ENCODE measurements around the gene IFI30. TPM values are rescaled to one million over a fixed set of nuclear protein-coding genes. Genes with fewer than 3 reads are reported as not detected.

IFI30 gene
- 10 to 100 TPM; 10.2 to 11.4 TPM for total RNA-seq

- Mint-ChIP-seq H3K9me3 (no peaks in the 10 kb centered on the region), H3K36me3 (ENCODE audit: insufficient read depth in 2 of 2) (peaks cover 2% of the 10 kb centered on the region in 2 donors), H3K27me3 (ENCODE audit: low read depth) (no peaks in the 10 kb centered on the region), H3K27ac (peak within 1 kb of the TSS; percentile 68), H3K4me1 (ENCODE audit: low read depth) (peaks cover 10% of the 10 kb centered on the region), H3K4me3 (peak within 1 kb of the TSS; percentile 89 to 92)
- DNase-seq: peak; percentile 72 to 75
- ATAC-seq (replicated peaks in 1 of 2): peak; percentile 89 to 90
These were observed at the start of gene IFI30 for GRCh38 chr19:18173572-18174288. Gene IFI30, plus strand, starts transcription at chr19:18173813. Its CDS starts 29 bp downstream, at chr19:18173842.

- DNase-seq: no peak
- H3K36me3 Mint-ChIP-seq (ENCODE audit: insufficient read depth in 2 of 2): peaks cover 2 to 14% of the 10 kb centered on the region in 2 donors
- no peak overlapping the region for H3K4me3 Mint-ChIP-seq
- no peak overlapping the region for H3K27ac Mint-ChIP-seq
- no peaks in the 10 kb centered on the region for H3K27me3 Mint-ChIP-seq (ENCODE audit: low read depth)
- peaks cover 24% of the 10 kb centered on the region for H3K4me1 Mint-ChIP-seq (ENCODE audit: low read depth)
- H3K9me3 Mint-ChIP-seq: no peaks in the 10 kb centered on the region
- no peak for ATAC-seq (replicated peaks in 1 of 2)
These were observed 49.8 kb upstream of the IFI30 start for GRCh38 chr19:18123819-18124218.

- ATAC-seq (replicated peaks in 1 of 2) (no peak), DNase-seq (no peak)
- H3K27me3 Mint-ChIP-seq (ENCODE audit: low read depth): no peaks in the 10 kb centered on the region
- peak overlapping the region; percentile 76 for H3K27ac Mint-ChIP-seq
- no peaks in the 10 kb centered on the region for H3K9me3 Mint-ChIP-seq
- H3K36me3 Mint-ChIP-seq (ENCODE audit: insufficient read depth in 2 of 2): peaks cover 2 to 13% of the 10 kb centered on the region in 2 donors
- no peak overlapping the region for H3K4me3 Mint-ChIP-seq
- peaks cover 1% of the 10 kb centered on the region for H3K4me1 Mint-ChIP-seq (ENCODE audit: low read depth)
These were observed 47.5 kb upstream of the IFI30 start for GRCh38 chr19:18126097-18126496.

- H3K4me1 Mint-ChIP-seq (ENCODE audit: low read depth): no peaks in the 10 kb centered on the region
- H3K9me3 Mint-ChIP-seq: no peaks in the 10 kb centered on the region
- H3K27ac Mint-ChIP-seq: peak overlapping the region; percentile 21
- ATAC-seq (replicated peaks in 1 of 2) (peak; percentile 39 to 83), DNase-seq (peak in 1 of 2 donors; percentile 23)
- no peak overlapping the region for H3K4me3 Mint-ChIP-seq
- H3K36me3 Mint-ChIP-seq (ENCODE audit: insufficient read depth in 2 of 2): peaks cover 2 to 13% of the 10 kb centered on the region in 2 donors
- H3K27me3 Mint-ChIP-seq (ENCODE audit: low read depth): no peaks in the 10 kb centered on the region
These were observed 45.6 kb upstream of the IFI30 start for GRCh38 chr19:18128044-18128443.

- H3K36me3 Mint-ChIP-seq (ENCODE audit: insufficient read depth in 2 of 2): peaks cover 2 to 9% of the 10 kb centered on the region in 2 donors
- DNase-seq (no peak), ATAC-seq (replicated peaks in 1 of 2) (no peak)
- H3K27me3 Mint-ChIP-seq (ENCODE audit: low read depth): no peaks in the 10 kb centered on the region
- H3K9me3 Mint-ChIP-seq: no peaks in the 10 kb centered on the region
- no peaks in the 10 kb centered on the region for H3K4me1 Mint-ChIP-seq (ENCODE audit: low read depth)
- no peak overlapping the region for H3K27ac Mint-ChIP-seq
- H3K4me3 Mint-ChIP-seq: no peak overlapping the region
These were observed 44.8 kb upstream of the IFI30 start for GRCh38 chr19:18128805-18129204.

- ATAC-seq (replicated peaks in 1 of 2) (no peak), DNase-seq (no peak)
- H3K36me3 Mint-ChIP-seq (ENCODE audit: insufficient read depth in 2 of 2): peaks cover 2 to 6% of the 10 kb centered on the region in 2 donors
- no peaks in the 10 kb centered on the region for H3K4me1 Mint-ChIP-seq (ENCODE audit: low read depth)
- no peaks in the 10 kb centered on the region for H3K9me3 Mint-ChIP-seq
- no peak overlapping the region for H3K27ac Mint-ChIP-seq
- no peaks in the 10 kb centered on the region for H3K27me3 Mint-ChIP-seq (ENCODE audit: low read depth)
- H3K4me3 Mint-ChIP-seq: no peak overlapping the region
These were observed 42.9 kb upstream of the IFI30 start for GRCh38 chr19:18130523-18131242.

DNA sequence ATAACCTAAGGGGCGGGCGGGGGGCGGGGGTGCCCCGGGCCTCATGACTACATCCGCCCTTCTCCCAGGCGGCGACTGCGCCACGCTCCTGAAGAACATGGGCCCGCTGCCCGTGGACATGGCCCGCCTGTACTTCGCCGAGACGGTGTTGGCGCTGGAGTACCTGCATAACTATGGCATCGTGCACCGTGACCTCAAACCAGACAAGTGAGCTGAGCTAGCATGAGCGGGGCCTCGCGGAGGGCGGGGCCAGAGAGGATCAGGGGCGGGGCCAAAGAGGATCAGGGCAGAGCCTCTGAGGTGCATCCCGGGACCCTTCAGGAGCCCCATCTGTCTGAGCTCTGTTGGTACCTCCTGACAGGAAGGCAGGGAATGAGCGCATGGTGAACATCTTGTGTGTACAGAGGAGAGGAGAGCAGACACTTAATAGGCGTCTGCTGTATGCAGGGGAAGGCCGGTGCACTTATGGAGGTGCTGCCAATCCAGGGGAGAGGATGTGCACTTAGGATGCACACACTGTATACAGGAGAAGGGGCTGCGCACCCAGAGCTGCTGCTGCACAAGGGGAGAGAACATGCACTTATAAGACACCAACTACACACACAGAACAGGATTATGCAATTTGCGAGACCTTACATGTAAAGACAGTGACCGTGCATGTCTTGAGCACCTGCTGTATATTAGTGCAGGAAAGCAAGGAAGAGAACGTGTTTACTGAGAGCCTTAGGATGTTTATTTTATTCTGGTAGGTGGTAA is 41.6 kb upstream of the IFI30 start:
- H3K4me3 Mint-ChIP-seq: no peak overlapping the region
- DNase-seq: no peak
- H3K4me1 Mint-ChIP-seq (ENCODE audit: low read depth): no peaks in the 10 kb centered on the region
- no peak overlapping the region for H3K27ac Mint-ChIP-seq
- peaks cover 0 to 4% of the 10 kb centered on the region in 2 donors for H3K36me3 Mint-ChIP-seq (ENCODE audit: insufficient read depth in 2 of 2)
- H3K27me3 Mint-ChIP-seq (ENCODE audit: low read depth): no peaks in the 10 kb centered on the region
- no peaks in the 10 kb centered on the region for H3K9me3 Mint-ChIP-seq
- no peak for ATAC-seq (replicated peaks in 1 of 2)

DNA sequence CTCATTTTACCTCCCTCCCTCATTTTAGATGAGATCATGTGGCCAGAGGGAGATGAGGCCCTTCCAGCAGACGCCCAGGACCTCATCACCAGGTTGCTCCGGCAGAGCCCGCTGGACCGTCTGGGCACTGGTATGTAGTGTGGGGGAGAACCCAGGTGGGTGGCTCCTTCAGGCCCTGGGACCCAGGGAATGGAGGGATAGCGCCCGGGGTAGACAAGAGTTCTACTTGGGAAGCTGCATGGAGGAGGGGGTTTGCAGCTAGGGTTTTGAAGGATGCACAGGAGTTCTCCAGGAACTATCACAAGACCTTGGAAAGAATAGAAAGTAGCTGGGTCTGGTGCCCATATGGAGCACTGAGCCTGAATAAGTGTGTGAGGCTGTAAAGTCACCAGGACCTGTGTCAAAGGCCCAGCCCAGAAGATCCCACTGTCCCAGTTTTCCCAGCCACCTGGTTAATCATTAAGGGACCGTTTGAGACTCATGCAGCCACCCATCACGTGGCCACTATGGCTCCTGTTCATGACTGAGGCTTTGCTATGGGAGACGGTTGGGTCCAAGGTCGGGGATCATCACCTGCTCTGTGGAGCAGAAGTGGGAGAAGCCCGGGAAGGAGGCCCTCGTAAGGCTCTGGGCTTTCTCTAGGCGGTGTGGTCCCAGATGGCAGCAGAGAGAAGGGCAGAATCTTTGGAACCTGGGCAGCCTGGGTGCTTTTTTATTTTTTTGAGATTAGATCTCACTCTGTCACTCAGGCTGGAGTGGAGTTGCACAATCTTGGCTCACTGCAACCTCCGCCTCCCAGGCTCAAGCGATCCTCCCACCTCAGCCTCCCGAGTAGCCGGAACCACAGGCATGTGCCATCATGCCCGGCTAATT is 37.7 kb upstream of the IFI30 start:
- no peaks in the 10 kb centered on the region for H3K9me3 Mint-ChIP-seq
- ATAC-seq (replicated peaks in 1 of 2) (no peak), DNase-seq (no peak)
- H3K27ac Mint-ChIP-seq: no peak overlapping the region
- H3K4me1 Mint-ChIP-seq (ENCODE audit: low read depth): no peaks in the 10 kb centered on the region
- H3K4me3 Mint-ChIP-seq: no peak overlapping the region
- H3K36me3 Mint-ChIP-seq (ENCODE audit: insufficient read depth in 2 of 2): peaks cover 6 to 9% of the 10 kb centered on the region in 2 donors
- H3K27me3 Mint-ChIP-seq (ENCODE audit: low read depth): no peaks in the 10 kb centered on the region

DNA sequence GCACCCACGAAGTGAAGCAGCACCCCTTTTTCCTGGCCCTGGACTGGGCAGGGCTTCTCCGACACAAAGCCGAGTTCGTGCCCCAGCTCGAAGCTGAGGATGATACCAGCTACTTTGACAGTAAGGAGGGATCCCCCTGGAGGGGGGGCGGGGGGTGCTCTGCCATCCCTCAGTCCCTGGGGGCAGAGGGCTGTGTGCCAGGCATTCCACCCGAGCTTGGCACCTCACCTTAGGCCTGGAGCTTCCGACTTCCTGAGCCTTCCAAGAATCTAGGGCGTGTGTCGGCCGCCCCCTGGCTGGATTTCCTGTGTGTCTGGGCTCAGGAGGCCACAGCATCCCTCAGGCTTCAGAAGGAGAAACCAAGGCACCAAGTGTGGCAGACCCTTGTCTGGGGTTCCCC is 36.4 kb upstream of the IFI30 start:
- H3K36me3 Mint-ChIP-seq (ENCODE audit: insufficient read depth in 2 of 2): peaks cover 6 to 11% of the 10 kb centered on the region in 2 donors
- H3K4me1 Mint-ChIP-seq (ENCODE audit: low read depth): no peaks in the 10 kb centered on the region
- no peak overlapping the region for H3K4me3 Mint-ChIP-seq
- H3K9me3 Mint-ChIP-seq: no peaks in the 10 kb centered on the region
- no peaks in the 10 kb centered on the region for H3K27me3 Mint-ChIP-seq (ENCODE audit: low read depth)
- no peak for DNase-seq
- no peak for ATAC-seq (replicated peaks in 1 of 2)
- H3K27ac Mint-ChIP-seq: no peak overlapping the region

DNA sequence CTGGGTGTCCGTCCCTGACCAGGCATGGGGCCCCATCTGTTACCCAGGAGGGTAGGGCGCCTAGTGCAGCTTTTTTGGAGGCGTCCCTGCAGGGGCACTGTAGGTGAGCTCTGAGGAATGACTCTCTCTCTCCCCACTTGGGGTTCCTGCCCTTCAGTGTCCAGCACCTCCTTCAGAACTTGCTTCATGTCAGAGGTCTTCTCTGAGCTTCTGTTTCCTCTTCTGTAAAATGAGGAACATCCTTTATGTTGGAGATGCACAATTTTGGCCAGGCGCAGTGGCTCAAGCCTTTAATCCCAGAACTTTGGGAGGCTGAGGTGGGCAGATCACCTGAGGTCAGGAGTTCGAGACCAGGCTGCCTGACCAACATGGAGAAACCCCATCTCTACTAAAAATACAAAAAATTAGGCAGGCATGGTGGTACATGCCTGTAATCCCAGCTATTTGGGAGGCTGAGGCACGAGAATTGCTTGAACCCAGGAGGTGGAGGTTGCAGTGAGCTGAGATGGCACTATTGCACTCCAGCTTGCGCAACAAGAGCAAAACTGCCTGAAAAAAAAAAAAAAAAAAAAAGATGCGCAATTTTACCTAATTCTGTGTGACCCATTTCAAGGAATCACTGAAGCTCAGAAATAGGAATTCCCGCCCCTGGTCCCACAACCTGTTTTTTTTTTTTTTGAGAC is 35.8 kb upstream of the IFI30 start:
- H3K27ac Mint-ChIP-seq: no peak overlapping the region
- no peaks in the 10 kb centered on the region for H3K9me3 Mint-ChIP-seq
- no peak for ATAC-seq (replicated peaks in 1 of 2)
- H3K27me3 Mint-ChIP-seq (ENCODE audit: low read depth): no peaks in the 10 kb centered on the region
- DNase-seq: no peak
- H3K4me3 Mint-ChIP-seq: no peak overlapping the region
- H3K36me3 Mint-ChIP-seq (ENCODE audit: insufficient read depth in 2 of 2): peaks cover 6 to 11% of the 10 kb centered on the region in 2 donors
- H3K4me1 Mint-ChIP-seq (ENCODE audit: low read depth): no peaks in the 10 kb centered on the region

DNA sequence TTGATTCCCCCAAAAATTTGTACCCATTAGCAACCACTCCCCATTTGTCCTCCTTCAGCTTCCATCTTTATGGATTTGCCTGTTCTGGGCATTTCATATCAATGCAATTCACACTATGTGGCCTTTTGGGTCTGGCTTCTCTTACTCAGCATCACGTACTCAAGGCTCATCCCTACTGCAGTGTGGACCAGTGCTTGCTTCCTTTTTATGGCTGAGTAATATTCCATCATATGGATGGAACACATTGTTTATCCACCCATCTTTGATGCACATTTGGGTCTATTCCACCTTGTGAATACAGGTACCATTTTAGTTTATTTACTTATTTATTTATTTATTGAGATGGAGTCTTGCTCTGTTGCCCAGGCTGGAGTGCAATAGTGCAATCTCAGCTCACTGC is 33.1 kb upstream of the IFI30 start:
- no peak for ATAC-seq (replicated peaks in 1 of 2)
- Mint-ChIP-seq H3K36me3 (ENCODE audit: insufficient read depth in 2 of 2) (peaks cover 11 to 16% of the 10 kb centered on the region in 2 donors), H3K4me1 (ENCODE audit: low read depth) (no peaks in the 10 kb centered on the region), H3K4me3 (no peak overlapping the region), H3K27ac (no peak overlapping the region), H3K9me3 (no peaks in the 10 kb centered on the region), H3K27me3 (ENCODE audit: low read depth) (no peaks in the 10 kb centered on the region)
- DNase-seq: no peak

- Mint-ChIP-seq H3K9me3 (no peaks in the 10 kb centered on the region), H3K4me3 (no peak overlapping the region), H3K27ac (no peak overlapping the region), H3K36me3 (ENCODE audit: insufficient read depth in 2 of 2) (peaks cover 11 to 16% of the 10 kb centered on the region in 2 donors), H3K27me3 (ENCODE audit: low read depth) (no peaks in the 10 kb centered on the region), H3K4me1 (ENCODE audit: low read depth) (no peaks in the 10 kb centered on the region)
- no peak for ATAC-seq (replicated peaks in 1 of 2)
- DNase-seq: no peak
These were observed 32.6 kb upstream of the IFI30 start for GRCh38 chr19:18141031-18141430.
